Keratinocyte (primary cell): Measurements from ENCODE around the gene ROR1.

Experiments used
- CTCF ChIP-seq, 3 experiments: IDR thresholded peaks in 1 of 3; conservative IDR thresholded peaks in 1 of 3; optimal IDR thresholded peaks in 1 of 3; 2 replicates in 2 of 3; 3 replicates in 1 of 3; pipeline versions ENCODE3 to v1.5.1; 2011; ENCODE audit warnings: low read length in 3 of 3, mild to moderate bottlenecking in 3 of 3, moderate library complexity in 2 of 3, control low read depth in 1 of 3, inconsistent platforms in 1 of 3; ENCODE audit not compliant: insufficient read depth in 2 of 3; ENCODE audit errors: extremely low read depth in 1 of 3
- EZH2 ChIP-seq: IDR thresholded peaks from one replicate; pipeline ENCODE4 v1.6.1; 2012; ENCODE audit warnings: inconsistent platforms, mild to moderate bottlenecking, low read length, moderate library complexity

- TF ChIP-seq CTCF (optimal IDR thresholded peaks at IDR 0.05 in 1 of 3, IDR thresholded peaks at IDR 0.05 in 1 of 3, conservative IDR thresholded peaks at IDR 0.05 in 1 of 3; ENCODE audit: extremely low read depth in 1 of 3, insufficient read depth in 2 of 3, low read length in 3 of 3): no peak
- TF ChIP-seq EZH2: no peak
These were observed 174.1 kb downstream of the ROR1 start for GRCh38 chr1:63947904-63948303.
